Uterus (tissue), 4 donors: ENCODE data around the gene ULK4. TPM values are rescaled to one million over a fixed set of nuclear protein-coding genes. Genes with fewer than 3 reads are reported as not detected.

Experiments
- DNase-seq, 2 donors: peaks; one replicate each; pipeline ENCODE4 v3.0.0-alpha.2; 2019 to 2020
- H3K27ac ChIP-seq, 2 donors: fragments of 200-600 bp; sonication (generic); 1 replicate in 1 of 2; 2 replicates in 1 of 2; pipeline ENCODE4 v1.5.1; 2016 to 2018
- H3K27me3 ChIP-seq, 2 donors: fragments of 200-600 bp; sonication (generic); one replicate each; pipeline ENCODE4 v1.5.1; 2018 to 2019; ENCODE audit warnings: control low read depth in 1 of 2
- H3K36me3 ChIP-seq, 2 donors: fragments of 200-600 bp; sonication (generic); one replicate each; pipeline ENCODE4 v1.5.1; 2019; ENCODE audit warnings: control low read depth in 1 of 2
- H3K4me1 ChIP-seq, 2 donors: fragments of 200-600 bp; sonication (generic); one replicate each; pipeline ENCODE4 v1.5.1; 2018 to 2019; ENCODE audit warnings: control low read depth in 1 of 2
- H3K4me3 ChIP-seq, 2 donors: fragments of 200-600 bp; sonication (generic); 1 replicate in 1 of 2; 2 replicates in 1 of 2; pipeline ENCODE4 v1.5.1; 2018 to 2019; ENCODE audit warnings: mild to moderate bottlenecking in 1 of 2
- H3K9me3 ChIP-seq, 2 donors: fragments of 200-600 bp; sonication (generic); one replicate each; pipeline ENCODE4 v1.5.1; 2019; ENCODE audit warnings: control low read depth in 1 of 2
- POLR2A ChIP-seq, 2 donors: fragments of 450-650 bp; IDR thresholded peaks; one replicate each; pipeline ENCODE4 v1.6.1; 2016; ENCODE audit warnings: antibody characterized with exemption in 2 of 2, mild to moderate bottlenecking in 1 of 2, moderate library complexity in 1 of 2
- intact Hi-C: fragments of 100-400 bp; cut with DNase I; formaldehyde crosslinking; loops from one replicate; pipeline ENCODE4 v1.15.1; 2023; ENCODE audit warnings: low total_unique reads
- total RNA-seq, 4 donors: library from RNA; depleted of rRNA in 3 of 4; stranded (reverse); fragments of >200 nt in 3 of 4; gene quantifications; one replicate each; pipeline versions ENCODE4 v1.1.0 to v1.2.4, GENCODE V29; 2014 to 2023
- TF ChIP-seq, protein P1 (sequence below), 4 experiments: fragments of 200-600 bp in 2 of 4; fragments of 450-650 bp in 2 of 4; sonication (generic) in 2 of 4; IDR thresholded peaks; one replicate each; pipeline ENCODE4 v1.5.1; 2016 to 2019; ENCODE audit warnings: antibody characterized with exemption in 4 of 4, mild to moderate bottlenecking in 2 of 4, moderate library complexity in 1 of 4
- donor health status: DM: yes; HTN: yes; CAD: no.

Gene ULK4
- total RNA-seq, 4 donors from 2014 or later, result 8.7 to 118 (median 26.1) TPM

DNA sequence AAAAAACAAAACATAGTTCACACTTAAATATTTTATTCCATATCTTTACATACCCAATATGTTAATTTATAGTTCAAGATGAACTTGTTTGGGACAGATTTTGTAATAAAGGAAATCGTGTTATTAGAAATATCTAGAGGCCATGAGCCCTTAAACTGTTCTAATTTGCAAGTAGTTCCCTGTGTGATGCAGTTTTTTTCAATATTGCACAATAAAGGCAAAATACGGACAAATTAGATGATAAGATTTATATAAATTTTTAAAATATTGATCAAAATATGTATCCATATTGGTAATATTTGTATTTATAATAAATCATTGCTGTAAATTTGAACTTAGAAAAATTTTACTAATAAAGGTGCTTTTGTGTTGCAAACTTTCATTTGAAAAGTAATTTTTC, 738.8 kb downstream of the ULK4 start:
- no peak for DNase-seq
- no peak for TF ChIP-seq POLR2A (IDR thresholded peaks at IDR 0.05)
- TF ChIP-seq, protein P1, sequence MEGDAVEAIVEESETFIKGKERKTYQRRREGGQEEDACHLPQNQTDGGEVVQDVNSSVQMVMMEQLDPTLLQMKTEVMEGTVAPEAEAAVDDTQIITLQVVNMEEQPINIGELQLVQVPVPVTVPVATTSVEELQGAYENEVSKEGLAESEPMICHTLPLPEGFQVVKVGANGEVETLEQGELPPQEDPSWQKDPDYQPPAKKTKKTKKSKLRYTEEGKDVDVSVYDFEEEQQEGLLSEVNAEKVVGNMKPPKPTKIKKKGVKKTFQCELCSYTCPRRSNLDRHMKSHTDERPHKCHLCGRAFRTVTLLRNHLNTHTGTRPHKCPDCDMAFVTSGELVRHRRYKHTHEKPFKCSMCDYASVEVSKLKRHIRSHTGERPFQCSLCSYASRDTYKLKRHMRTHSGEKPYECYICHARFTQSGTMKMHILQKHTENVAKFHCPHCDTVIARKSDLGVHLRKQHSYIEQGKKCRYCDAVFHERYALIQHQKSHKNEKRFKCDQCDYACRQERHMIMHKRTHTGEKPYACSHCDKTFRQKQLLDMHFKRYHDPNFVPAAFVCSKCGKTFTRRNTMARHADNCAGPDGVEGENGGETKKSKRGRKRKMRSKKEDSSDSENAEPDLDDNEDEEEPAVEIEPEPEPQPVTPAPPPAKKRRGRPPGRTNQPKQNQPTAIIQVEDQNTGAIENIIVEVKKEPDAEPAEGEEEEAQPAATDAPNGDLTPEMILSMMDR (IDR thresholded peaks at IDR 0.05), result no peak
- H3K4me3 ChIP-seq, result no peak overlapping the region
- intact Hi-C loops, result no loop called here
- no peaks in the 10 kb centered on the region for H3K9me3 ChIP-seq
- no peaks in the 10 kb centered on the region for H3K27me3 ChIP-seq
- H3K27ac ChIP-seq, result no peak overlapping the region
- H3K4me1 ChIP-seq, result peaks cover 0 to 17% of the 10 kb centered on the region in 2 donors
- no peaks in the 10 kb centered on the region for H3K36me3 ChIP-seq

DNA sequence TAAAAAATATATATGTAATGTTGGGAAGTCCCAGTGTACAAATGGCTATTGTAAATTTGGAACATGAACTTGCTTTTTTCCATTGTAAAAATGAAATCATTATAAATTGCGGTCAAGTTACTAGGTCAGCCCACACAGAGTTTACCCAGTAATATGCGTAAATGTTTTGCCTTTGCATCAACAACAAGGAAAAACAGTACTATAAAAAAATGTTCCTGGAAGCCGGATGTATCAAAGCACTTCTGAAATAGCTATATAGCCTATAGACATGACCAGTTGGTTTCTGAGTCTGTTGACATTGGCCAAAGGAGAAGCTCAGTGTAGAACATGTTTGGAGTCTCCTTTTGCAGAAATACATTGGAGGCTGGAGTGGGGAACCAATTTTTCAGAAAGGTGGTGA, 739.4 kb downstream of the ULK4 start:
- no peak overlapping the region for H3K27ac ChIP-seq
- TF ChIP-seq, protein P1 (IDR thresholded peaks at IDR 0.05), result no peak
- TF ChIP-seq POLR2A (IDR thresholded peaks at IDR 0.05), result no peak

DNA sequence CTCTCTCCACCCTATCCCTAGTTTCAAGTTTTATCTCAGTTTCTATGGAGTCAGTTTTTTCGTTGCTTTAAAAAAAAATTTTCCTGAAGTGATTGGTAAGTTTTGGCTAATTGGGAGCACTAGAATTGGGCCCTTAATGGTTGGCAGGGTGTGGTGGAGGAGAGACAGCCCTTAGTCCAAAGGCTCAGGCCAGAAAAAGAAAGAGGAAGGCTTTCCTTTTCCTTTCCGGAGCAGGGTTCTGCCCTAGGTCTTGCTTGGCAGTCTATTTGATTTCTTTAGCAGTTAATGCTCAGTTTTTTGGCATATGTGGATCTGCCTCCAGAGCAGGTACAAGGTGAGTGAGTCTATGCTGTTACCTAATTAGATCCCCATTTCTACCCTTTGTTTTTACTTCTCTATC, 739.9 kb downstream of the ULK4 start:
- intact Hi-C loops, result no loop called here

More for the DNA sequence above, 739.4 kb downstream of the ULK4 start:
- Histone ChIP-seq H3K4me3 (no peak overlapping the region), H3K9me3 (no peaks in the 10 kb centered on the region), H3K4me1 (peaks cover 0 to 17% of the 10 kb centered on the region in 2 donors), H3K36me3 (no peaks in the 10 kb centered on the region), H3K27me3 (no peaks in the 10 kb centered on the region)
- no peak for DNase-seq
- intact Hi-C loops, result no loop called here

DNA sequence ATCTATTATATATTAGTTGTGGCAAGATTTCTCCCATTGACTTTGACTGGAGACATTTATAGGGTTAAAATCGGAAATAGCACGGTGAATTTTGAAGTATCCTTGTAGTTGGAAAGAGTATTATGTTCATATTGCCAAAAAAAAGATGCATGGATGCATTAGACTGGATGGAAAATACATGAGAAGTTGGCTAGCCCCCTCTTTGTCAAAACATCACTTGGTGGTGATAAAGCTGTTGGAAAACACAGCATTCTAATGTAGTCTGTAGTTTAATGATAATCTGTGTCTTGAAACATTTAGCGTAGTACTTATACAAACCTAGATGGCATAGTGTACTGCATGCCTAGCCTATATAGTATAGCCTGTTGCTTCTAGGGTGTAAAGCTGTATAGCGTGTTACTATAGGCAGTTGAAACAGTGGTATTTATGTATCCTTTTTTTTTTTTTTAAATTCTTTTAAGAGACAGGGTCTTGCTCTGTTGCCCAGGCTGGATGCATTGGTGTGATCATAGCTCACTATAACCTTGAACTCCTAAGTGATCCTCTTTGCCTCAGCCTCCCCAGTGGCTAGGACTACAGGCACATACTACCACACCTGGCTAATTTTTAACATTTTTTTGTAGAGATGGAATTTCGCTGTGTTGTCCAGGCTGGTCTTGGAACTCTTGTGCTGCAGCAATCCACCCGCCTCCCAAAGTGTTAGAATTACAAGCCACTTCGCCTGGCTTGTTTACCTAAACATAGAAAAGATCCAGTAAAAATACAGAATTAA, 740.8 kb downstream of the ULK4 start:
- Histone ChIP-seq H3K27me3 (no peaks in the 10 kb centered on the region), H3K27ac (no peak overlapping the region), H3K9me3 (no peaks in the 10 kb centered on the region), H3K4me1 (peaks cover 0 to 18% of the 10 kb centered on the region in 2 donors), H3K36me3 (no peaks in the 10 kb centered on the region), H3K4me3 (no peak overlapping the region)
- DNase-seq, result no peak
- intact Hi-C loops, result no loop called here
- TF ChIP-seq, protein P1 (IDR thresholded peaks at IDR 0.05), result no peak
- no peak for TF ChIP-seq POLR2A (IDR thresholded peaks at IDR 0.05)

More for the DNA sequence above, 739.9 kb downstream of the ULK4 start:
- no peak overlapping the region for H3K27ac ChIP-seq
- TF ChIP-seq, protein P1 (IDR thresholded peaks at IDR 0.05), result no peak
- TF ChIP-seq POLR2A (IDR thresholded peaks at IDR 0.05), result no peak
- peaks cover 0 to 17% of the 10 kb centered on the region in 2 donors for H3K4me1 ChIP-seq
- no peak overlapping the region for H3K4me3 ChIP-seq
- DNase-seq, result no peak
- no peaks in the 10 kb centered on the region for H3K9me3 ChIP-seq
- no peaks in the 10 kb centered on the region for H3K27me3 ChIP-seq
- H3K36me3 ChIP-seq, result no peaks in the 10 kb centered on the region

DNA sequence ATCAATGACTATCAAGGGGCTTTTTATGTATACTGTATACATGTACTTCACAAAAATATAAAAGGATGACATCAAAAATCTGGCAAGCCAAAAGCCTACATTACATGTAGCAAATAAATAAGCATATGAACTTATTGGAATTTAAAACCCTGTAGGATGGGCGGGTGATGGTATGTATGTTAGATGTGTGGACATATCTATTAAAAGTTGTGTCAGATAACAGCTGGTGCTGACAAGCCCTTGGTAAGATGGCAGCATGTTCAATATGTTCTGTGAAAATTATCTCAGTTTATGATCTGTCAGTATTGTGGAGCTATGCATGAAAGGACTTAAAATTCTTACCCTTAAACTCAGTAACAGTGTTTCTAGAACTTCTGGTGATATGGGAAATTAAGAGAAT, 742.5 kb downstream of the ULK4 start:
- Histone ChIP-seq H3K4me3 (no peak overlapping the region), H3K27ac (no peak overlapping the region), H3K36me3 (no peaks in the 10 kb centered on the region), H3K9me3 (no peaks in the 10 kb centered on the region), H3K4me1 (peaks cover 0 to 21% of the 10 kb centered on the region in 2 donors), H3K27me3 (no peaks in the 10 kb centered on the region)
- no peak for TF ChIP-seq POLR2A (IDR thresholded peaks at IDR 0.05)
- TF ChIP-seq, protein P1 (IDR thresholded peaks at IDR 0.05), result no peak
- intact Hi-C loops, result no loop called here
- DNase-seq, result no peak
